Subcutaneous adipose tissue (tissue), 4 donors: ENCODE data around the gene TNXB. TPM values are rescaled to one million over a fixed set of nuclear protein-coding genes. Genes with fewer than 3 reads are reported as not detected.

Experiments
- CTCF ChIP-seq: fragments of 450-650 bp; IDR thresholded peaks from one replicate; pipeline ENCODE4 v1.5.1; 2016; ENCODE audit warnings: low read depth, mild to moderate bottlenecking, control low read depth, antibody characterized with exemption, moderate library complexity
- total RNA-seq, 4 donors: library from RNA; depleted of rRNA; stranded (reverse); fragments of >200 nt; gene quantifications; one replicate each; pipeline ENCODE4 v1.1.0, GENCODE V29; 2016

TNXB gene
- total RNA-seq, 4 donors from 2014 or later = 93.9 to 261 (median 142) TPM

- no peak for TF ChIP-seq CTCF
Measured at GRCh38 chr6:32151863-32152768, 43.0 kb upstream of the TNXB start, which contains the start of gene PRRT1. Gene PRRT1 (minus strand): TSS chr6:32151939. CDS start chr6:32151827, 112 bp downstream.

- TF ChIP-seq CTCF = no peak
Measured at GRCh38 chr6:32151181-32151862, 42.2 kb upstream of the TNXB start.

GRCh38 chr6:32149932-32150870 lies 41.1 kb upstream of the TNXB start:
- TF ChIP-seq CTCF = no peak

- TF ChIP-seq CTCF = no peak
Measured at GRCh38 chr6:32149092-32149755, 40.1 kb upstream of the TNXB start.

- no peak for TF ChIP-seq CTCF
Measured at GRCh38 chr6:32148289-32149091, 39.4 kb upstream of the TNXB start.
